Mesendoderm (in vitro differentiated cells): ENCODE measurements around the gene CCDC80.

ENCODE experiments used
- DNase-seq: peaks from one replicate; pipeline ENCODE4 v3.0.0; 2013
- H2AK5ac ChIP-seq: 2 replicates; pipeline ENCODE4 v1.6.1; 2013; ENCODE audit warnings: low read length, inconsistent platforms
- H2BK120ac ChIP-seq: 2 replicates; pipeline ENCODE4 v1.6.1; 2013; ENCODE audit warnings: low read depth, mild to moderate bottlenecking, low read length, moderate library complexity, mixed read lengths
- H2BK15ac ChIP-seq: replicated peaks from 2 replicates; pipeline ENCODE4 v1.6.1; 2013; ENCODE audit warnings: low read depth, mild to moderate bottlenecking, moderate library complexity
- H2BK5ac ChIP-seq: 2 replicates; pipeline ENCODE4 v1.6.1; 2013; ENCODE audit warnings: low read length, inconsistent platforms
- H3K18ac ChIP-seq: 2 replicates; pipeline ENCODE4 v1.6.1; 2013; ENCODE audit warnings: mild to moderate bottlenecking, low read length, mixed read lengths
- H3K23ac ChIP-seq: one replicate; pipeline ENCODE4 v1.6.1; 2013; ENCODE audit warnings: low read length
- H3K27ac ChIP-seq: 2 replicates; pipeline ENCODE4 v1.5.1; 2013; ENCODE audit warnings: low read depth, mild to moderate bottlenecking, inconsistent platforms, low read length, moderate library complexity
- H3K27me3 ChIP-seq: 2 replicates; pipeline ENCODE4 v1.6.1; 2013; ENCODE audit warnings: low read length, control low read depth, mild to moderate bottlenecking, inconsistent platforms; ENCODE audit not compliant: insufficient read depth, poor library complexity
- H3K36me3 ChIP-seq: 2 replicates; pipeline ENCODE4 v1.6.1; 2013; ENCODE audit warnings: low read length, inconsistent platforms; ENCODE audit not compliant: control insufficient read depth, insufficient read depth
- H3K4ac ChIP-seq: one replicate; pipeline ENCODE4 v1.6.1; 2013; ENCODE audit warnings: low read depth, mild to moderate bottlenecking, low read length, moderate library complexity
- H3K4me1 ChIP-seq: 2 replicates; pipeline ENCODE4 v1.6.1; 2013; ENCODE audit warnings: low read depth, low read length, inconsistent platforms; ENCODE audit not compliant: control insufficient read depth
- H3K4me2 ChIP-seq: 2 replicates; pipeline ENCODE4 v1.6.1; 2013; ENCODE audit warnings: low read length
- H3K4me3 ChIP-seq: 2 replicates; pipeline ENCODE4 v1.5.1; 2013; ENCODE audit warnings: mild to moderate bottlenecking, low read length
- H3K56ac ChIP-seq: one replicate; pipeline ENCODE4 v1.6.1; 2013; ENCODE audit warnings: low read length
- H3K79me1 ChIP-seq: 2 replicates; pipeline ENCODE4 v1.6.1; 2013; ENCODE audit warnings: low read length, inconsistent platforms
- H3K79me2 ChIP-seq: 2 replicates; pipeline ENCODE4 v1.6.1; 2013; ENCODE audit warnings: mild to moderate bottlenecking, low read length; ENCODE audit not compliant: control insufficient read depth, insufficient read depth
- H3K9ac ChIP-seq: 2 replicates; pipeline ENCODE4 v1.6.1; 2013; ENCODE audit warnings: low read length, inconsistent platforms
- H4K5ac ChIP-seq: one replicate; pipeline ENCODE4 v1.6.1; 2013; ENCODE audit warnings: low read length
- H4K8ac ChIP-seq: one replicate; pipeline ENCODE4 v1.6.1; 2013; ENCODE audit warnings: low read depth, mild to moderate bottlenecking, control low read depth, low read length, moderate library complexity
- WGBS: extraction: QIAGEN DNeasy Blood & Tissue Kit; methylation state at CpG from one replicate; pipeline ENCODE4 v1.1.7; 2013; ENCODE audit warnings: low lambda C conversion rate, missing lambda C conversion rate; ENCODE audit not compliant: insufficient coverage; ENCODE audit errors: extremely low coverage; 5-methylcytosine and 5-hydroxymethylcytosine counted together

Gene CCDC80

DNA sequence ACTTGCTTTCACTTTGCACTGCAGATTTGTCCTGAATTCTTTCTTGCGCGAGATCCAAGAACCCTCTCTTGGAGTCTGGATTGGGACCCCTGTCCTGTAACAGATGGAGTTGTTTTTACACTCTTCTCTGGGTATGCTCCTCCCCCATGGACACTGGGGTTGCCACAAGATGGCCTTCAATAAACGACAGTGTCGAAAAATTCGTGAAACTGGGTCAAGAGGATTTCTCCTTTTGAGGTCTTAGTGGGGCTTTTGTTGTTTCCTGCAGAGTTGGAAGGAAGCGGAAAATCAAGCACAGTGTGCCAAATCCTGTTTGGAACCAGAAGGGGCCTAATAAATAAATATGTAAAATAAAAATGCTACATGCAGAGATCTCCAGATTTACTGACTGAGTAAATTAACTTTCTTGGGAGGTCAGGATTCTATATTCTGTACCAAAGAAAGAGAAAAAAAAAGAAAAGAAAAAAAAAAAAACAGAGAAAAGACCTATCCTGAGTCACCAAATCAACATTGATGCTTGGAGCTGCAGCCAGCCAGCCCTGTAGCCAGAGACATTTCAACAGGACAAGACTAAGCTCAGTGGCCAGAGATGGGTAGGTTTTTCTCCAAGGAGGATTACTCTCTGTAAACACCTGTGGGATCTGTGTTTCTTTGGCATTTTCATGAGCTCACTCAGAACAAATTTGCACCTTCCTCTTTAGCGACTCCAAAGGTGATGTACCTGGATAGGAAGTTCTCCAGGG lies 24.8 kb downstream of the CCDC80 start:
- no peak overlapping the region for H3K4me2 ChIP-seq
- H4K5ac ChIP-seq, result no peak overlapping the region
- H3K79me2 ChIP-seq, result no peaks in the 10 kb centered on the region
- no peaks in the 10 kb centered on the region for H3K79me1 ChIP-seq
- no peak overlapping the region for H3K27ac ChIP-seq
- H3K18ac ChIP-seq, result no peak overlapping the region
- no peak overlapping the region for H3K23ac ChIP-seq
- WGBS, result no CpG with 5 or more reads among the region's 7 CpGs
- no peak overlapping the region for H3K4me3 ChIP-seq
- no peak overlapping the region for H4K8ac ChIP-seq
- H3K36me3 ChIP-seq, result no peaks in the 10 kb centered on the region
- no peak for DNase-seq
- no peak overlapping the region for H3K4ac ChIP-seq
- H2BK15ac ChIP-seq, result no peak overlapping the region
- H2BK5ac ChIP-seq, result no peak overlapping the region
- H3K27me3 ChIP-seq, result no peaks in the 10 kb centered on the region
- H2AK5ac ChIP-seq, result no peak overlapping the region
- H3K9ac ChIP-seq, result no peak overlapping the region
- H3K4me1 ChIP-seq, result no peaks in the 10 kb centered on the region
- H2BK120ac ChIP-seq, result no peak overlapping the region
- H3K56ac ChIP-seq, result no peak overlapping the region

DNA sequence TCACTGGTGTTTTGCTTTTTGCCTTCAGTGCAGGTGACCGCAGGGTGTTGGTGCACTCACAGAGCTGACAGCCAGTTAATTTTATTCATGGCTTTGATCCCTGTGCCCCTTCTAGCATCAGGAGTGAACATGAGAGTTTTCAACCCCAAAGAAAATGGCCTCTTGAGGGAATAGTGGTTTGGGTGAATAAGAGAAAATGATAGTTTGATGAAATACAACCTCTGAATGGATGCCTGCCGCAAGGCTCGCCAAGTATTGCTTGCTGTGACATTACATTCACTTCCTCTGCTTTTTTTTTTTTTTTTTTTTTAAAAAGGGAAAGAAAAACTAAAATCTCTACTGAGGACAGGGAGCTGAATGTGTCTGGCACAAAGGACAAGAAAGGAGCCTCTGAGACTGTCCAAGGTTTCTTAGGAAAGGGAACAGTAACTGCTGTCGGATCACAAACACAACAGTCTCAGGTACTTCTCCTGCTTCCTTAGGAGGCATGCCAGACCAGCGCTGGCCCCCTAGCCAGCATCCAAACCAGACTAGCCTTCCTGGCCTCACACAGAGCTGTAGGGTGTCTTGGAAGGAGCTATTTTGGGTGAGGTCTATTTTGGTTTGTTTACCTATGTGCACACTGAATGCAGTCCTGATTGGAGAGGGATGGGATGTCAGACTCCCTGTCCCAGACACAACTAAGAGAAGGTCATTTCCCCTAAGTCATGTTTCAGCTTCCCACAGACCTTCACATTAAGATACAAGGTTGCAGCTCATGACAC lies 29.0 kb downstream of the CCDC80 start:
- Histone ChIP-seq H3K18ac (no peak overlapping the region), H3K79me2 (no peaks in the 10 kb centered on the region), H3K4ac (no peak overlapping the region), H4K8ac (no peak overlapping the region), H3K79me1 (no peaks in the 10 kb centered on the region), H2BK120ac (no peak overlapping the region), H3K27me3 (no peaks in the 10 kb centered on the region), H3K27ac (no peak overlapping the region), H2BK15ac (no peak overlapping the region), H3K9ac (no peak overlapping the region), H3K4me2 (no peak overlapping the region), H3K4me3 (no peak overlapping the region), H3K23ac (no peak overlapping the region), H2AK5ac (no peak overlapping the region), H2BK5ac (no peak overlapping the region), H3K56ac (no peak overlapping the region), H4K5ac (no peak overlapping the region), H3K36me3 (no peaks in the 10 kb centered on the region), H3K4me1 (no peaks in the 10 kb centered on the region)
- WGBS, result no CpG with 5 or more reads among the region's 5 CpGs
- DNase-seq, result no peak

DNA sequence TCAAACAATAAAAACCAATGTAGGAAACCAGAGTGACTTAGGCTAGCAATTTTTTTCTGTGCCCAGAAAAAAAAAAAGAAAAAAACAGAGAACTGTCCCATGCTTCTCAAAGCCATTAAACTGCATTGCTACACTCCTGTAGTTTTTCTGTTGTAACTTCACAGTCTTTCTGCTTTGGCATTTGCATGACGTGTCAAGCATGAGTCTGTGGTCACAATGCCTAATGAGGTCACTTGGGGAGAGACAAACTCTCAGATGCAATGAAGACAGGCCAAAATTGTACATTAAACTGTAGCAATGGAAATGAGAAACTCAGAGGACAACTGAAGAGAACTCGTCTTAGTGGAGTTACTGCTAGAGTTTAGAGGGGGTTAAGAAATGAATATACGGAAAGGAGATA lies 30.8 kb downstream of the CCDC80 start:
- WGBS, result 100% methylated on average over 1 of the region's 3 CpGs
- H3K56ac ChIP-seq, result no peak overlapping the region

DNA sequence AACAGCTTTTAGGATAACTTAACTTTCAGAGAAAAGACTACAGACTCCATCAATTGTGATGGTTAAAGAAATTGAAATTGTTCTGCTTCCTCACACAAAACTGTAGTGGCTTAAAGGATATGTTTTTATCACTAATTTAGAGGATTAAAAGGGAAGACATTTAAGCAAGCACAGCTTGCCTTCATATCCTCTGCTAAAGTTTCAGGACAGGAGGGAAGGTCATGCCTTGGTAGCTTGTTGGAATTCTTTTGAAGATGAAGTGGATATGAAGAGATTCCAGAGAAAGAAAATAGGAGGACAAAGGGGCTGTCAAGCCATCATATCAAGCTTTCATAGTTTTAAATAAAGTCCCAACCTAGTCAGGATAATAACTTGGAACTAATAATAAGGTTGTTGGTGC lies 33.1 kb downstream of the CCDC80 start:
- peak; percentile 38 for DNase-seq
- Histone ChIP-seq H2BK15ac (no peak overlapping the region), H3K79me1 (no peaks in the 10 kb centered on the region), H3K4ac (no peak overlapping the region), H4K8ac (no peak overlapping the region), H2BK5ac (no peak overlapping the region), H3K56ac (no peak overlapping the region), H3K4me1 (no peaks in the 10 kb centered on the region), H2AK5ac (no peak overlapping the region), H3K36me3 (no peaks in the 10 kb centered on the region), H3K27me3 (no peaks in the 10 kb centered on the region), H3K79me2 (no peaks in the 10 kb centered on the region), H2BK120ac (no peak overlapping the region), H3K18ac (no peak overlapping the region), H3K4me3 (no peak overlapping the region), H3K23ac (no peak overlapping the region), H3K4me2 (no peak overlapping the region), H4K5ac (no peak overlapping the region), H3K27ac (no peak overlapping the region), H3K9ac (no peak overlapping the region)

More for the DNA sequence above, 30.8 kb downstream of the CCDC80 start:
- Histone ChIP-seq H3K79me1 (no peaks in the 10 kb centered on the region), H2BK5ac (no peak overlapping the region), H2BK15ac (no peak overlapping the region), H4K5ac (no peak overlapping the region), H3K4ac (no peak overlapping the region), H3K9ac (no peak overlapping the region), H3K4me3 (no peak overlapping the region), H3K18ac (no peak overlapping the region), H2BK120ac (no peak overlapping the region), H3K4me1 (no peaks in the 10 kb centered on the region), H3K36me3 (no peaks in the 10 kb centered on the region), H3K79me2 (no peaks in the 10 kb centered on the region), H3K4me2 (no peak overlapping the region), H2AK5ac (no peak overlapping the region), H4K8ac (no peak overlapping the region), H3K27me3 (no peaks in the 10 kb centered on the region), H3K27ac (no peak overlapping the region), H3K23ac (no peak overlapping the region)
- no peak for DNase-seq

DNA sequence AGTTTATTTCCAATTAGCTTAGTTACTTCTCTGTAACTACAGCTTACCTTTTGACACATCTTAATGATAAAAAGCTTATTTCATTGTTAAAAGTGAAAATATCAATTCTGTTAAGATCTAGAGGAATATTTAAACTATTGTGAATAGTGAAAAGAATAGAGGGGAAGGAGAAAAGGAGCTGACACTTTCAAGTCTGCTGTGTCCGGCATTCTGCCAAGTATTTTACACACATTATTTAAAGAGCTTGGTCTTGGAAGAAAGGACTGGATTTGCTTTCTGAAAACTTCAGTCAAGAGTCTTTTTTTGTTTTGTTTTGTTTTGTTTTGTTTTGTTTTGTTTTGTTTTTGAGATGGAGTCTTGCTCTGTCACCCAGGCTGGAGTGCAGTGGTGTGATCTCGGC lies 34.8 kb downstream of the CCDC80 start:
- H2BK120ac ChIP-seq, result no peak overlapping the region
- no peak overlapping the region for H3K9ac ChIP-seq
- no peak overlapping the region for H2BK5ac ChIP-seq
- no peak overlapping the region for H3K4me2 ChIP-seq
- H3K4ac ChIP-seq, result no peak overlapping the region
- no peak overlapping the region for H2AK5ac ChIP-seq
- H3K79me1 ChIP-seq, result no peaks in the 10 kb centered on the region
- no peak overlapping the region for H3K18ac ChIP-seq
- H2BK15ac ChIP-seq, result no peak overlapping the region
- H3K27me3 ChIP-seq, result no peaks in the 10 kb centered on the region
- H4K5ac ChIP-seq, result no peak overlapping the region
- no peak overlapping the region for H3K23ac ChIP-seq
- no CpG with 5 or more reads among the region's 2 CpGs for WGBS
- no peaks in the 10 kb centered on the region for H3K79me2 ChIP-seq
- H3K27ac ChIP-seq, result no peak overlapping the region
- no peak for DNase-seq
- H3K4me1 ChIP-seq, result no peaks in the 10 kb centered on the region
- no peaks in the 10 kb centered on the region for H3K36me3 ChIP-seq
- no peak overlapping the region for H4K8ac ChIP-seq
- H3K4me3 ChIP-seq, result no peak overlapping the region
- no peak overlapping the region for H3K56ac ChIP-seq
